HepG2 (cell line): ENCODE results near the gene ENTPD2. TPM values are rescaled to one million over a fixed set of nuclear protein-coding genes. Genes with fewer than 3 reads are reported as not detected.

Experiments
- AKAP8 ChIP-seq: sonication (generic); formaldehyde crosslinking; IDR thresholded peaks from 2 replicates; pipeline ENCODE4 v1.5.1; 2020; ENCODE audit warnings: mild to moderate bottlenecking, missing genetic modification reagents
- BORCS8-MEF2B ChIP-seq: sonication (generic); formaldehyde crosslinking; IDR thresholded peaks from 2 replicates; pipeline ENCODE4 v1.8.0; 2022; ENCODE audit warnings: mild to moderate bottlenecking, missing genetic modification reagents
- GABPA ChIP-seq, 2 experiments: IDR thresholded peaks; 2 replicates each; pipeline ENCODE4 v1.6.1; 2011 to 2016; ENCODE audit warnings: low read depth in 2 of 2, low read length in 1 of 2, missing biosample characterization in 1 of 2, missing genetic modification characterization in 1 of 2
- KDM5A ChIP-seq: fragments of 200-600 bp; sonication (generic); IDR thresholded peaks from 2 replicates; pipeline ENCODE4 v1.7.0; 2018; ENCODE audit warnings: antibody characterized with exemption, mild to moderate bottlenecking, low read length, borderline replicate concordance
- MED1 ChIP-seq: sonication (generic); formaldehyde crosslinking; IDR thresholded peaks from 2 replicates; pipeline ENCODE4 v1.4.0; 2020; ENCODE audit warnings: missing genetic modification reagents
- MIXL1 ChIP-seq: IDR thresholded peaks from 2 replicates; pipeline ENCODE4 v1.6.1; 2016
- NFKB2 ChIP-seq: sonication (generic); formaldehyde crosslinking; IDR thresholded peaks from 2 replicates; pipeline ENCODE4 v1.4.0; 2020; ENCODE audit warnings: missing genetic modification reagents, borderline replicate concordance
- NR3C1 ChIP-seq: sonication (generic); formaldehyde crosslinking; IDR thresholded peaks from 2 replicates; pipeline ENCODE4 v1.4.0; 2020; ENCODE audit warnings: missing genetic modification reagents
- POLR2AphosphoS2 ChIP-seq: IDR thresholded peaks from 2 replicates; pipeline ENCODE4 v1.6.1; 2011; ENCODE audit warnings: low read depth, low read length, improper control_type of control experiment
- RFXANK ChIP-seq: IDR thresholded peaks from 2 replicates; pipeline ENCODE4 v1.6.1; 2016
- SALL2 ChIP-seq: sonication (generic); formaldehyde crosslinking; IDR thresholded peaks from 2 replicates; pipeline ENCODE4 v1.8.1; 2023; ENCODE audit warnings: mild to moderate bottlenecking, missing genetic modification reagents, inconsistent platforms
- SP2 ChIP-seq: sonication (generic); formaldehyde crosslinking; IDR thresholded peaks from 2 replicates; pipeline ENCODE4 v1.5.1; 2020; ENCODE audit warnings: mild to moderate bottlenecking, missing genetic modification reagents
- TFDP1 ChIP-seq: IDR thresholded peaks from 2 replicates; pipeline ENCODE4 v1.6.1; 2016; ENCODE audit warnings: missing compliant biosample characterization, missing genetic modification reagents, borderline replicate concordance
- TMF1 ChIP-seq: sonication (generic); formaldehyde crosslinking; IDR thresholded peaks from 2 replicates; pipeline ENCODE4 v1.8.1; 2022; ENCODE audit warnings: low read depth, missing genetic modification reagents
- TP53 ChIP-seq: sonication (generic); formaldehyde crosslinking; conservative IDR thresholded peaks from 2 replicates; pipeline ENCODE4 v1.4.0; 2020; ENCODE audit warnings: missing genetic modification reagents
- YY1 ChIP-seq: IDR thresholded peaks from 2 replicates; pipeline ENCODE4 v1.6.1; 2011; ENCODE audit warnings: low read length, low read depth, moderate library complexity, mild to moderate bottlenecking; ENCODE audit not compliant: insufficient read depth, insufficient replicate concordance
- ZBTB40 ChIP-seq, 2 experiments: fragments of 450-650 bp in 1 of 2; sonication (generic) in 1 of 2; formaldehyde crosslinking in 1 of 2; IDR thresholded peaks; 2 replicates each; pipeline versions ENCODE4 v1.6.1 to v1.8.0; 2016 to 2022; ENCODE audit warnings: antibody characterized with exemption in 1 of 2, mild to moderate bottlenecking in 1 of 2, missing genetic modification reagents in 1 of 2
- ZNF263 ChIP-seq: sonication (generic); formaldehyde crosslinking; IDR thresholded peaks from 2 replicates; pipeline ENCODE4 v1.4.0; 2020; ENCODE audit warnings: missing genetic modification reagents
- ZNF563 ChIP-seq: sonication (generic); formaldehyde crosslinking; IDR thresholded peaks from 2 replicates; pipeline ENCODE4 v1.8.0; 2022; ENCODE audit warnings: mild to moderate bottlenecking, moderate library complexity, missing genetic modification reagents
- ZNF616 ChIP-seq: sonication (generic); formaldehyde crosslinking; IDR thresholded peaks from 2 replicates; pipeline ENCODE4 v1.5.0; 2020; ENCODE audit warnings: low read depth, mild to moderate bottlenecking, missing genetic modification reagents
- polyA plus RNA-seq, 8 experiments: library from polyadenylated mRNA; depleted of rRNA in 3 of 8; stranded (reverse) in 7 of 8; unstranded in 1 of 8; fragments of >200 nt; fragmentation: Illumina TruSeq in 4 of 8; extraction: Trizol in 4 of 8; gene quantifications; 2 replicates each; pipeline versions ENCODE4 v1.2.1 to v1.2.3, GENCODE V29; 2011 to 2016; ENCODE audit warnings: low read depth in 4 of 8, missing spikeins in 1 of 8, mixed read lengths in 1 of 8; ENCODE audit not compliant: insufficient read depth in 1 of 8
- total RNA-seq, 5 experiments: library from RNA; depleted of rRNA; stranded (reverse); fragments of >200 nt; fragmentation: Illumina TruSeq; extraction: Trizol; gene quantifications; 2 replicates each; pipeline ENCODE4 v1.2.3, GENCODE V29; 2016; ENCODE audit warnings: low read depth in 1 of 5

ENTPD2 gene
- total and polyA plus RNA-seq, 2 of the 13 experiments (the other 11 are each of a cell fraction or from before 2014, with no cell fraction given): 0.95 to 3.2 TPM

GRCh38 chr9:137046088-137046787 is 7.6 kb downstream of the ENTPD2 start, which contains the start of gene NPDC1 (continued):
- TF ChIP-seq TP53 (CRISPR knock-in tag): no peak
- TF ChIP-seq POLR2AphosphoS2: no peak
- peak; percentile 42 for TF ChIP-seq YY1
- TF ChIP-seq KDM5A: no peak
- peak; percentile 57; the same call in 1 of the 2 replicates for TF ChIP-seq MED1 (CRISPR knock-in tag)
- TF ChIP-seq ZNF263 (CRISPR knock-in tag): no peak
- TF ChIP-seq MIXL1 (CRISPR knock-in tag): peak; percentile 49; the same call in 1 of the 2 replicates
- TF ChIP-seq NR3C1 (CRISPR knock-in tag): no peak
- TF ChIP-seq BORCS8-MEF2B (CRISPR knock-in tag): peak; percentile 90
- peak; percentile 64 for TF ChIP-seq ZNF563 (CRISPR knock-in tag)
- no peak for TF ChIP-seq GABPA (IDR thresholded peaks at IDR 0.05; ENCODE audit: low read depth, low read length)
- 0 out of 2 replicates have a peak, but pooled peaks have one; percentile 28 for TF ChIP-seq GABPA (CRISPR knock-in tag; IDR thresholded peaks at IDR 0.05; ENCODE audit: low read depth)
- no peak for TF ChIP-seq ZBTB40 (IDR thresholded peaks at IDR 0.05)
- TF ChIP-seq ZBTB40 (CRISPR knock-in tag; IDR thresholded peaks at IDR 0.05): peak; percentile 54; the same call in 1 of the 2 replicates
- TF ChIP-seq ZNF616 (CRISPR knock-in tag): peak; percentile 34; the same call in 1 of the 2 replicates
- TF ChIP-seq TMF1 (CRISPR knock-in tag): no peak
- peak; percentile 89 for TF ChIP-seq AKAP8 (CRISPR knock-in tag)
- TF ChIP-seq NFKB2: peak; percentile 78; the same call in 1 of the 2 replicates
- TF ChIP-seq SALL2 (CRISPR knock-in tag): 0 out of 2 replicates have a peak, but pooled peaks have one; percentile 67
- TF ChIP-seq RFXANK (CRISPR knock-in tag): peak; percentile 71; the same call in 1 of the 2 replicates
- TF ChIP-seq TFDP1 (CRISPR knock-in tag): peak; percentile 19; the same call in 1 of the 2 replicates
- TF ChIP-seq SP2 (CRISPR knock-in tag): peak; percentile 13
